Ovary (tissue), 9 donors: ENCODE results near the gene MMP26. TPM values are rescaled to one million over a fixed set of nuclear protein-coding genes. Genes with fewer than 3 reads are reported as not detected.

Experiments used
- DNase-seq, 5 donors: peaks; one replicate each; pipeline ENCODE4 v3.0.0-alpha.2; 2019 to 2020
- H3K27ac ChIP-seq, 2 donors: fragments of 200-600 bp; one replicate each; pipeline versions ENCODE4 v1.5.1 to v1.8.0; 2019 to 2022
- H3K27me3 ChIP-seq: fragments of 200-600 bp; one replicate; pipeline ENCODE4 v1.8.0; 2022
- H3K36me3 ChIP-seq: fragments of 200-600 bp; sonication (generic); one replicate; pipeline ENCODE4 v1.5.1; 2019
- H3K4me1 ChIP-seq: one replicate; pipeline ENCODE4 v1.8.1; 2013; ENCODE audit warnings: mild to moderate bottlenecking, moderate library complexity; ENCODE audit not compliant: insufficient read depth
- H3K4me3 ChIP-seq: fragments of 200-600 bp; sonication (generic); one replicate; pipeline ENCODE4 v1.5.1; 2017
- H3K9me3 ChIP-seq, 2 donors: fragments of 200-600 bp in 1 of 2; sonication (generic) in 1 of 2; one replicate each; pipeline versions ENCODE4 v1.5.1 to v1.8.1; 2013 to 2019; ENCODE audit warnings: mild to moderate bottlenecking in 1 of 2, moderate library complexity in 1 of 2
- CTCF ChIP-seq, 3 donors: fragments of 450-650 bp in 2 of 3; fragments of 200-600 bp in 1 of 3; IDR thresholded peaks; one replicate each; pipeline versions ENCODE4 v1.5.1 to v1.8.0; 2016 to 2022; ENCODE audit warnings: antibody characterized with exemption in 3 of 3, mild to moderate bottlenecking in 1 of 3
- EP300 ChIP-seq: sonication (generic); formaldehyde crosslinking; IDR thresholded peaks from one replicate; pipeline ENCODE4 v1.6.1; 2017; ENCODE audit warnings: antibody characterized with exemption
- POLR2A ChIP-seq: fragments of 450-650 bp; IDR thresholded peaks from one replicate; pipeline ENCODE4 v1.6.1; 2017; ENCODE audit warnings: antibody characterized with exemption, mild to moderate bottlenecking, moderate library complexity
- WGBS, 3 donors: extraction: QIAGEN DNeasy Blood & Tissue Kit in 1 of 3; methylation state at CpG; one replicate each; pipeline versions ENCODE4 v1.1.5 to v1.1.7; 2013 to 2017; 5-methylcytosine and 5-hydroxymethylcytosine counted together
- intact Hi-C, 4 donors: fragments of 100-400 bp; cut with DNase I; formaldehyde crosslinking; loops; one replicate each; pipeline versions ENCODE4 v1.11.0 to v1.15.1; 2022 to 2023
- polyA plus RNA-seq, 2 donors: library from polyadenylated mRNA; stranded (reverse); fragments of 200-250 nt in 1 of 2; fragments of 350-450 nt in 1 of 2; fragmentation: Illumina TruSeq in 1 of 2; extraction: RNeasy Lipid Tissue Mini Kit (QIAGEN cat#74804) in 1 of 2; gene quantifications; one replicate each; pipeline ENCODE4 v1.2.3, GENCODE V29; 2013 to 2014
- total RNA-seq, 7 donors: library from RNA; depleted of rRNA in 2 of 7; stranded (reverse); fragments of >200 nt in 2 of 7; fragmentation: NEBNext Ultra II Directional in 3 of 7; extraction: Animal tissue kit (Norgen Biotek cat#: 25700) in 3 of 7; gene quantifications; one replicate each; pipeline versions ENCODE4 v1.1.0 to v1.2.4, GENCODE V29; 2016 to 2023
- donor health status: DM: no; HTN: no; CAD: no; lungs with moderate emphysema.
- donor health status: DM: no; HTN: no; CAD: no.
- donor health status: Bipolar disorder and iron deficiency.
- donor health status: DM: yes; HTN: yes; CAD: no.
- donor health status: DM: no; HTN: no; CAD: no.
- donor health status: DM: yes; HTN: yes; CAD: no.

Gene MMP26
- total and polyA plus RNA-seq, 9 donors: 0.23 TPM; not detected in 8

- no peak for TF ChIP-seq CTCF (IDR thresholded peaks at IDR 0.05)
- no peak for TF ChIP-seq POLR2A
- TF ChIP-seq EP300: no peak
- no peak within 1 kb of the TSS for H3K27ac ChIP-seq
- H3K9me3 ChIP-seq: no peaks in the 10 kb centered on the region
- H3K4me1 ChIP-seq: no peaks in the 10 kb centered on the region
- H3K4me3 ChIP-seq: no peak within 1 kb of the TSS
- WGBS, 3 donors: 64 to 71% (median 65%) methylated on average over 3 of the region's 3 CpGs
- intact Hi-C loops: no loop called here
- no peaks in the 10 kb centered on the region for H3K36me3 ChIP-seq
- no peak for DNase-seq
- no peaks in the 10 kb centered on the region for H3K27me3 ChIP-seq
Measured at GRCh38 chr11:4697585-4697984, 7.0 kb upstream of the MMP26 start, which contains the start of gene OR51E2. OR51E2 (minus strand) TSS chr11:4697853; CDS start chr11:4682711, 15,142 bp downstream.

- DNase-seq: no peak
- no peaks in the 10 kb centered on the region for H3K36me3 ChIP-seq
- no peak overlapping the region for H3K4me3 ChIP-seq
- no peaks in the 10 kb centered on the region for H3K9me3 ChIP-seq
- 93 to 96% (median 93%) methylated on average over 3 of the region's 3 CpGs for WGBS, 3 donors
- no peaks in the 10 kb centered on the region for H3K4me1 ChIP-seq
- no peak overlapping the region for H3K27ac ChIP-seq
- no peaks in the 10 kb centered on the region for H3K27me3 ChIP-seq
- TF ChIP-seq EP300 (no peak), POLR2A (no peak), CTCF (IDR thresholded peaks at IDR 0.05) (no peak)
- intact Hi-C loops: no loop called here
Measured at GRCh38 chr11:4699697-4700435, 4.7 kb upstream of the MMP26 start.

GRCh38 chr11:4700436-4700820 lies 4.2 kb upstream of the MMP26 start:
- intact Hi-C loops: no loop called here
- Histone ChIP-seq H3K27ac (no peak overlapping the region), H3K4me3 (no peak overlapping the region), H3K27me3 (no peaks in the 10 kb centered on the region), H3K9me3 (no peaks in the 10 kb centered on the region), H3K4me1 (no peaks in the 10 kb centered on the region), H3K36me3 (no peaks in the 10 kb centered on the region)
- TF ChIP-seq POLR2A (no peak), EP300 (no peak), CTCF (IDR thresholded peaks at IDR 0.05) (no peak)
- no peak for DNase-seq
- 51 to 58% (median 57%) methylated on average over 1 of the region's 1 CpG for WGBS, 3 donors

- no peak for DNase-seq
Measured at GRCh38 chr11:4704790-4705334, 278 bp downstream of the MMP26 start.

More at GRCh38 chr11:4704790-4705334, 278 bp downstream of the MMP26 start:
- no peak overlapping the region for H3K27ac ChIP-seq
- H3K27me3 ChIP-seq: no peaks in the 10 kb centered on the region
- H3K4me3 ChIP-seq: no peak overlapping the region
- WGBS, 3 donors: 65 to 71% (median 66%) methylated on average over 8 of the region's 8 CpGs
- no peaks in the 10 kb centered on the region for H3K4me1 ChIP-seq
- TF ChIP-seq POLR2A (no peak), CTCF (IDR thresholded peaks at IDR 0.05) (no peak), EP300 (no peak)
- intact Hi-C loops: no loop called here
- H3K9me3 ChIP-seq: no peaks in the 10 kb centered on the region
- no peaks in the 10 kb centered on the region for H3K36me3 ChIP-seq
